ENCODE results near the gene MAPK8IP2.
A peak's percentile ranks its signal among the peaks of the same experiment; 100 is the strongest.

MAPK8IP2 gene

GRCh38 chr22:50600967-50601668, 525 bp downstream of the MAPK8IP2 start:
- no peak for DNase-seq

GRCh38 chr22:50601669-50602337, 1.2 kb downstream of the MAPK8IP2 start:
- DNase-seq, result no peak

- DNase-seq, result no peak
Measured at GRCh38 chr22:50602338-50602700, 1.7 kb downstream of the MAPK8IP2 start.

- no peak for DNase-seq
Measured at GRCh38 chr22:50603511-50604255, 3.1 kb downstream of the MAPK8IP2 start.

- no peak for DNase-seq
Measured at GRCh38 chr22:50604256-50605001, 3.8 kb downstream of the MAPK8IP2 start.

GRCh38 chr22:50605002-50605612, 4.5 kb downstream of the MAPK8IP2 start:
- DNase-seq, result no peak

- peak; percentile 50 for DNase-seq
Measured at GRCh38 chr22:50605613-50606074, 5.1 kb downstream of the MAPK8IP2 start.

GRCh38 chr22:50606165-50606945, 5.8 kb downstream of the MAPK8IP2 start:
- peak; percentile 56 for DNase-seq

GRCh38 chr22:50606946-50607658, 6.5 kb downstream of the MAPK8IP2 start:
- DNase-seq, result peak; percentile 59

- DNase-seq, result no peak
Measured at GRCh38 chr22:50607659-50608020, 7.0 kb downstream of the MAPK8IP2 start.

- DNase-seq, result peak; percentile 45
Measured at GRCh38 chr22:50608058-50608840, 7.7 kb downstream of the MAPK8IP2 start.

- no peak for DNase-seq
Measured at GRCh38 chr22:50608996-50609395, 8.4 kb downstream of the MAPK8IP2 start.

GRCh38 chr22:50609599-50609998, 9.0 kb downstream of the MAPK8IP2 start:
- DNase-seq, result peak; percentile 50

- peak; percentile 60 for DNase-seq
Measured at GRCh38 chr22:50610041-50610451, 9.5 kb downstream of the MAPK8IP2 start.

GRCh38 chr22:50610581-50610980, 10.0 kb downstream of the MAPK8IP2 start:
- peak; percentile 21 for DNase-seq

- DNase-seq, result no peak
Measured at GRCh38 chr22:50611341-50612060, 10.9 kb downstream of the MAPK8IP2 start.

- DNase-seq, result no peak
Measured at GRCh38 chr22:50612168-50612527, 11.6 kb downstream of the MAPK8IP2 start.

GRCh38 chr22:50612528-50613221, 12.1 kb downstream of the MAPK8IP2 start:
- DNase-seq, result no peak

Measured in activated effector memory CD4-positive, alpha-beta T cell treated with anti-CD3 and anti-CD28 coated beads, Interleukin-2, amount 50 U/mL, for 16 hours (primary cell).